Omental fat pad (tissue), 4 donors: ENCODE data around the gene ZNF618. TPM values are rescaled to one million over a fixed set of nuclear protein-coding genes. Genes with fewer than 3 reads are reported as not detected.

Experiments
- ATAC-seq: fragments of 150-250 bp; one replicate; pipeline ENCODE4 v1.9.1; 2016; ENCODE audit warnings: mild to moderate bottlenecking, moderate library complexity; ENCODE audit not compliant: low FRiP score
- DNase-seq: peaks from one replicate; pipeline ENCODE4 v3.0.0-alpha.2; 2019; ENCODE audit warnings: low spot score
- total RNA-seq, 4 donors: library from RNA; depleted of rRNA; stranded (reverse); fragments of >200 nt; gene quantifications; one replicate each; pipeline ENCODE4 v1.1.0, GENCODE V29; 2016
- TF ChIP-seq, protein P1 (sequence below), 3 donors: fragments of 450-650 bp; IDR thresholded peaks; one replicate each; pipeline ENCODE4 v1.5.1; 2016 to 2017; ENCODE audit warnings: antibody characterized with exemption in 3 of 3, mild to moderate bottlenecking in 3 of 3, moderate library complexity in 2 of 3

ZNF618 gene
- total RNA-seq, 4 donors from 2014 or later, result 2.2 to 8.8 (median 5.9) TPM

DNA sequence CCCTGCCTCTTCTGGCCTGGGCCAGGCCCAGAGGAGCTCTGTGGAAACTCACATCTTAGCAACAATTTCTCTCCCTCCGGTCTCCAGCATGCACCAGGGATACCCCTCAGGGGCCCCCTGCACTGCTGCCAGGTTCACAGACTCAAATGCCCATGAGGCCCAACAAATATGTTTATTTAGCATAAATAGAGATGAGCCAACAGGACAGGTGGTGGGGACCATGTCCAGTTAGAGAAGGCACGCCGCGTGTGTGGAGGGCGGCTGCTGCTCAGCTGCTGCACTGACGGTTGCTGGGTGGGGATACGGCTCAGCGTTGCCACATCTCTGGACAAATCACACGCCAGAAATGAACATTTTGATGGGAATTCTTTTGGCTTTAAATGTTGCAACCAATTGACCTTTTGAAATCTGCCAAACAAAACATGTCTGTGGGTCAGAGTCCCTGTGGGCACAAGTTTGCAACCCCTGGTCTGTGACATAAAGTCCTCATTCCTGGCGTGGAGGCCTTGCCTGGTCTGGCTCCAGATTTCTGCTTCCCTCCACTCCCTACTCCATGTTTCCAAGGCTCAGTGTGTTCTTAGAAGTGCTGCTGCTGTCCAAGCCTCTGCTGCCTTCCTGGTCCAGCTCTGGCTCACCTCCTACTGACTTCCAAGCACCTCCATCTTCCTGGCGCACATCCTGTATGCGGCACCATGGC is 113.1 kb downstream of the ZNF618 start:
- TF ChIP-seq, protein P1, sequence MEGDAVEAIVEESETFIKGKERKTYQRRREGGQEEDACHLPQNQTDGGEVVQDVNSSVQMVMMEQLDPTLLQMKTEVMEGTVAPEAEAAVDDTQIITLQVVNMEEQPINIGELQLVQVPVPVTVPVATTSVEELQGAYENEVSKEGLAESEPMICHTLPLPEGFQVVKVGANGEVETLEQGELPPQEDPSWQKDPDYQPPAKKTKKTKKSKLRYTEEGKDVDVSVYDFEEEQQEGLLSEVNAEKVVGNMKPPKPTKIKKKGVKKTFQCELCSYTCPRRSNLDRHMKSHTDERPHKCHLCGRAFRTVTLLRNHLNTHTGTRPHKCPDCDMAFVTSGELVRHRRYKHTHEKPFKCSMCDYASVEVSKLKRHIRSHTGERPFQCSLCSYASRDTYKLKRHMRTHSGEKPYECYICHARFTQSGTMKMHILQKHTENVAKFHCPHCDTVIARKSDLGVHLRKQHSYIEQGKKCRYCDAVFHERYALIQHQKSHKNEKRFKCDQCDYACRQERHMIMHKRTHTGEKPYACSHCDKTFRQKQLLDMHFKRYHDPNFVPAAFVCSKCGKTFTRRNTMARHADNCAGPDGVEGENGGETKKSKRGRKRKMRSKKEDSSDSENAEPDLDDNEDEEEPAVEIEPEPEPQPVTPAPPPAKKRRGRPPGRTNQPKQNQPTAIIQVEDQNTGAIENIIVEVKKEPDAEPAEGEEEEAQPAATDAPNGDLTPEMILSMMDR (IDR thresholded peaks at IDR 0.05), result no peak
- DNase-seq, result peak; percentile 21

DNA sequence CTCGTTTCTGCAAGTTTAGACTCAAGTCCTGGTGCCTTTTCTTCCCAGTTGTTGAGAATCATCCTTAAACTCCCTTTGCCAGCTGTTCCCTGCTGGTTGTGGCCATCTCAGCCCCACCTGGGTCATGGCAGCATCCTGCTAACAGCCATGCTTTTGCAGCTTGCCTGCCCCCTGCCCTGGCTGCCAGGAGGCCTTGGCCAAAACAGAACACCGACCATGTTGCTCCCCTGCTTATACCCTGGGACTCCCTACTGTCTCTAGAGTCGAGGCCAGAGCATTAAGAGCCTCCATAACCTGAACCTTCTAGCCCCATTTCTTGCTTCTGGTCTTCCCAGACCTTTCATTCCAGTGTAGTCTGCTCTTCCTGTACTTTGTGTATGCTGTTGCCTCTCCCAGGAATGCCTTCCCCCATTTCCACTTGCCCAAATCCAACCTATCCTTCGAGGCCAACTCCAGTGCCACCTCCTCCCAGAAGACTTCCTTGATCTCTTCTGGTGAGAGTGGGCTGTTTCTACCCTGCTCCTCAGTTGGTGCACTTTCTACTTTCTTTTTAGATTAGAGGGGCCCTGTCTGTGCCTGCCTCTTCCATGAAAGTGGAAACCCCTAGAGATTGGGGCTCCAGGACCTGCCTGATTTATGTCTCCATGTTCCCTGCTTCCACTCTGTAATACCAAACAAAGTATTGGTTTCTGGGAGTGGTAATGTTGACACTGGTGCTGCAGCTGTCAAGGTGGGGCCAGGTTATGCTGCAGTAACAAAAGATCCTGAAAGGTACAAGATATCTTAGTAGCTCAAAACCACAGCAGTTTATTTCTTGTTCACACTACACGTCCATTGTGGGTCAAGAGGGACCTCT is 113.8 kb downstream of the ZNF618 start:
- TF ChIP-seq, protein P1 (IDR thresholded peaks at IDR 0.05), result no peak
- no peak for ATAC-seq
- no peak for DNase-seq

More for the DNA sequence above, 113.1 kb downstream of the ZNF618 start:
- ATAC-seq, result peak; percentile 55

DNA sequence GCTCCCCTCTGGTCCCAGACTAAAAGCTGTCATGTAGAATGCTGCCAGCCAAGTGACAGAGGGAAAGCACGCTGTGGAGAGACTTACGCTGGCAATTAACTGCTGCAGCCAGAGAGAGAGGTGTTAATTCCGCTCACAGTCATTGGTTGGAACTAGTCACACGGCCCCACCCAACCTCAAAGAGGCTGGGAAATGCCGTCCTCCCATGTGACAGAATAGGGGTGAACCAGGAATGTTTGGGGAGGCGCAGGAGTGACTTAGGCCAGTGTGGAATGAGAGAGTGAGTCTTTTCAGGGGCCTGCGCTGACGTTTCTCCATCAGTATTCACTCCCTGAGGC is 114.4 kb downstream of the ZNF618 start:
- TF ChIP-seq, protein P1 (IDR thresholded peaks at IDR 0.05), result no peak
- no peak for ATAC-seq
- DNase-seq, result no peak

DNA sequence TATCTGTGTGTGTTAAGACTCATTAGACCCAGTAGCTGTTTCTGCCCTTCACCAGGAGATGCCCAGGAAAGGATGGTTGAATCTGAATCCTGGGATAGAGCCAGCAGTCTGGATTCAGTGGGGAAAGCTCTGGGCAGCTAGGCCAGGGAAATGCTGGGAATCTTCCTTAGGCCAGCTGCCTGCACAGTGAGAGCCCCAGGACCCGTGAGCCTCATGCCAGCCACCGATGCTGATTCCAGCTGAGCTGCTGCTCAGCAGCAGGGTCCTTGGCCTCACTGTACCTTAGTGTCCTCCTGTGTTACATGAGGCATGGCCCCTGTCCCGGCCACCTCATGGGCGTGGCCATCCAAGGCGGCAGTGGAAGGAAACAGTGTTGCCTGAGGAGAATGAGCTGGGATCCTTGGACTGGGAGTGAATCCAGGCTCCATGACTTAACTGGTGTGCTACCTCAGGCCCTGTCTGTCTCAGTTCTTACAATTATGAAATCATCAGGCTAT is 114.9 kb downstream of the ZNF618 start:
- ATAC-seq (no peak), DNase-seq (no peak)
- TF ChIP-seq, protein P1 (IDR thresholded peaks at IDR 0.05), result no peak

DNA sequence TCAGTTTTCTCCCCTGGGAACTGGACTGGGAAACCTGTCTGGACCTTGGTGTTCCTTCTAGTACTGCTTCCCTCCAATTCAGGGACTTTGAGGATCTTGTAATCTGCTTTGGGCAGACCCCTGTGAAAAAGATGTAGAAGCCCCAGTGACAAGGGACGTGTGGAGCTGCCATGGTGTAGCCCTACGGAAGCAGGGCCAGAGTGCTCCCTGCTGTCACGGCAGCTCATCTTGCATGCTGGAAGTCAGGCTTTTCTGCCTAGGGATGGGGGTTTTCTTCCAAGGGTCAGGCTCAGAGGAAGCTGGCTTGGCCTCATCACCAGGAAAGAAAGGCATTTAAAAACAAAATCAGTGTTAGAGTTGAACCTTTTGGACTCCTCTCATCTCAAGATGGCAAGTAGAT is 115.6 kb downstream of the ZNF618 start:
- TF ChIP-seq, protein P1 (IDR thresholded peaks at IDR 0.05), result no peak
- DNase-seq, result no peak
- no peak for ATAC-seq

DNA sequence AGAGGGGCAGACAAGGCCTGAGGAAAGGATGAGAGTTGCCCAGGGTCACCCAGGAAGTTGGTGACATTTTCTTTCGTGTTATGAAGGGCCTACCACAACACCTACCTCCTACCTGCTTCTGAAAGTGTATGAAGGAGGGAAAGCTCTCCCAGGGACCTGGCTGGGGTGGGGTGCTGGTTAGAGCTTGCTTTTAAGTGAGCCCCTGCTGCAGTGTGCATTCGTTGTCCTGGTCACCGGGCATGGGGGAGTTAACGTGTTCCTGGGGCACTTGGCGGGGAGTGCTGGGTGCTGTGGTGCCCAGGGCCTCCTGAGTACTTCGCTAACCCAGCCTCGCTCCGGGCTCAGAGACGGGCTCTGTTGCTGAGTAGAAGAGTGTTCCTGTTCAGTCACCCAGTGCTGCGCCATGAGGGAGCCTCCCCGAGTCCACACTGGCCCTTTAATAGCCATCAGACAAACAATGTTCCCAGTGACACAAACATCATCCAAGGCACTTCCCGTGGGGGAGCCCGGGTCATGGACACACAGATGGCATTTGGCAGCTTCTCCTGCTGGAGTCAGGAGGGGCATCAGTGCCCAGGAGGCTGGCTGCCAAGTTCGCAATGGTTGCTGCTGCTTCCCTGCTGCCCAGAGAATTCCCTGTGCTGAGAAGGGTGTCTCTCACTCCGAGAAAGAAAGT is 116.3 kb downstream of the ZNF618 start:
- no peak for DNase-seq
- ATAC-seq, result no peak
- TF ChIP-seq, protein P1 (IDR thresholded peaks at IDR 0.05), result no peak
